IMR-90 (cell line): Measurements from ENCODE around the gene CTCFL. TPM values are rescaled to one million over a fixed set of nuclear protein-coding genes. Genes with fewer than 3 reads are reported as not detected.

Experiments used
- ATAC-seq: fragments of 200-7000 bp; cut with Tn5 transposase; 2 replicates; pipeline ENCODE4 v1.9.1; 2020; ENCODE audit warnings: low read depth, mild to moderate bottlenecking, moderate library complexity
- BruUV-seq: library from RNA; stranded (reverse); fragments of 400-500 nt; replicated peaks from 2 replicates; lab custom pipeline; 2021; lab: Mats Ljungman, UMichigan
- CTCF ChIA-PET: fragments of 300-600 bp; formaldehyde crosslinking; extraction: SDS; loops from one replicate; lab custom pipeline; 2021; ENCODE audit warnings: antibody characterized with exemption; lab: Yijun Ruan, JAX
- POLR2A ChIA-PET: fragments of 300-600 bp; sonication (Branson Sonifier 250); formaldehyde crosslinking; loops from one replicate; lab custom pipeline; 2022; ENCODE audit warnings: antibody characterized with exemption; ENCODE audit not compliant: unreplicated experiment; lab: Charles Lee
- DNase-seq: peaks from one replicate; pipeline ENCODE4 v3.0.0; 2013
- H2AFZ ChIP-seq: replicated peaks from 2 replicates; pipeline ENCODE3; 2013; ENCODE audit warnings: low read length, mild to moderate bottlenecking; ENCODE audit not compliant: poor library complexity
- H2AK5ac ChIP-seq: 2 replicates; pipeline ENCODE4 v1.6.1; 2013; ENCODE audit warnings: low read depth, low read length, inconsistent platforms
- H2AK9ac ChIP-seq: replicated peaks from 2 replicates; pipeline ENCODE3; 2013; ENCODE audit warnings: mild to moderate bottlenecking, low read depth, low read length, moderate library complexity; ENCODE audit not compliant: poor library complexity
- H2BK120ac ChIP-seq: 2 replicates; pipeline ENCODE4 v1.6.1; 2013; ENCODE audit warnings: low read depth, low read length, inconsistent platforms
- H2BK15ac ChIP-seq: 3 replicates; pipeline ENCODE4 v1.6.1; 2013; ENCODE audit warnings: low read depth, low read length, inconsistent platforms
- H2BK20ac ChIP-seq: 2 replicates; pipeline ENCODE4 v1.6.1; 2013; ENCODE audit warnings: low read depth, mild to moderate bottlenecking, inconsistent platforms, low read length, moderate library complexity
- H2BK5ac ChIP-seq: 2 replicates; pipeline ENCODE4 v1.6.1; 2013; ENCODE audit warnings: mild to moderate bottlenecking, low read depth, low read length, inconsistent platforms; ENCODE audit not compliant: poor library complexity, severe bottlenecking
- H3K14ac ChIP-seq: replicated peaks from 2 replicates; pipeline ENCODE4 v1.6.1; 2013; ENCODE audit warnings: low read depth, low read length, inconsistent platforms
- H3K18ac ChIP-seq: 2 replicates; pipeline ENCODE4 v1.6.1; 2013; ENCODE audit warnings: low read depth, low read length, control low read depth
- H3K23ac ChIP-seq: 2 replicates; pipeline ENCODE4 v1.6.1; 2013; ENCODE audit warnings: low read depth, low read length, inconsistent platforms
- H3K27ac ChIP-seq: 2 replicates; pipeline ENCODE4 v1.5.1; 2013; ENCODE audit warnings: mild to moderate bottlenecking, control low read depth, low read length; ENCODE audit not compliant: insufficient read depth
- H3K27me3 ChIP-seq: 2 replicates; pipeline ENCODE4 v1.6.1; 2013; ENCODE audit warnings: low read length; ENCODE audit not compliant: control insufficient read depth, insufficient read depth
- H3K36me3 ChIP-seq: 2 replicates; pipeline ENCODE4 v1.6.1; 2013; ENCODE audit warnings: low read length, mixed read lengths; ENCODE audit not compliant: control insufficient read depth, insufficient read depth
- H3K4ac ChIP-seq: 2 replicates; pipeline ENCODE4 v1.6.1; 2013; ENCODE audit warnings: low read depth, low read length, inconsistent platforms
- H3K4me1 ChIP-seq: 2 replicates; pipeline ENCODE4 v1.6.1; 2013; ENCODE audit warnings: low read length, mixed read lengths; ENCODE audit not compliant: control insufficient read depth, insufficient read depth
- H3K4me2 ChIP-seq: 2 replicates; pipeline ENCODE4 v1.6.1; 2013; ENCODE audit warnings: low read depth, mild to moderate bottlenecking, control low read depth, low read length, moderate library complexity
- H3K4me3 ChIP-seq: 2 replicates; pipeline ENCODE4 v1.5.1; 2013; ENCODE audit warnings: low read depth, mild to moderate bottlenecking, control low read depth, low read length, moderate library complexity; ENCODE audit not compliant: insufficient read depth
- H3K56ac ChIP-seq: 2 replicates; pipeline ENCODE4 v1.6.1; 2013; ENCODE audit warnings: low read length, inconsistent platforms; ENCODE audit not compliant: insufficient read depth; ENCODE audit errors: extremely low read depth
- H3K79me1 ChIP-seq, 2 experiments: 2 replicates each; pipeline ENCODE4 v1.6.1; 2013; ENCODE audit warnings: low read length in 2 of 2, inconsistent platforms in 1 of 2, low read depth in 1 of 2
- H3K9ac ChIP-seq: 2 replicates; pipeline ENCODE4 v1.6.1; 2013; ENCODE audit warnings: low read depth, low read length, control low read depth
- H3K9me1 ChIP-seq: 2 replicates; pipeline ENCODE4 v1.6.1; 2013; ENCODE audit warnings: low read length, inconsistent platforms; ENCODE audit not compliant: insufficient read depth
- H3K9me3 ChIP-seq: 2 replicates; pipeline ENCODE4 v1.6.1; 2013; ENCODE audit warnings: low read length; ENCODE audit not compliant: control insufficient read depth, insufficient read depth
- H4K20me1 ChIP-seq: 2 replicates; pipeline ENCODE4 v1.6.1; 2013; ENCODE audit warnings: low read length, inconsistent platforms; ENCODE audit not compliant: insufficient read depth
- H4K5ac ChIP-seq: 2 replicates; pipeline ENCODE4 v1.6.1; 2013; ENCODE audit warnings: mild to moderate bottlenecking, low read depth, low read length, control low read depth
- H4K8ac ChIP-seq, 2 experiments: 2 replicates each; pipeline ENCODE4 v1.6.1; 2013; ENCODE audit warnings: low read depth in 2 of 2, low read length in 2 of 2, control low read depth in 1 of 2, inconsistent platforms in 1 of 2
- H4K91ac ChIP-seq: 2 replicates; pipeline ENCODE4 v1.6.1; 2013; ENCODE audit warnings: low read depth, low read length, inconsistent platforms; ENCODE audit not compliant: insufficient read depth
- BHLHE40 ChIP-seq: fragments of 150-350 bp; IDR thresholded peaks from 2 replicates; pipeline ENCODE4 v1.6.1; 2016; ENCODE audit warnings: mild to moderate bottlenecking, low read depth, low read length
- CEBPB ChIP-seq: IDR thresholded peaks from 2 replicates; pipeline ENCODE4 v1.6.1; 2012; ENCODE audit warnings: low read depth, low read length, improper control_type of control experiment
- CHD1 ChIP-seq: IDR thresholded peaks from 2 replicates; pipeline ENCODE4 v1.6.1; 2012; ENCODE audit warnings: low read depth, low read length, improper control_type of control experiment
- CTCF ChIP-seq: conservative IDR thresholded peaks from 2 replicates; pipeline ENCODE4 v1.5.1; 2012; ENCODE audit warnings: mild to moderate bottlenecking, low read depth, low read length, improper control_type of control experiment
- ELK1 ChIP-seq: fragments of 150-350 bp; IDR thresholded peaks from 2 replicates; pipeline ENCODE4 v1.6.1; 2016; ENCODE audit warnings: low read depth, mild to moderate bottlenecking, low read length, moderate library complexity, borderline replicate concordance
- FOS ChIP-seq: fragments of 150-350 bp; IDR thresholded peaks from 2 replicates; pipeline ENCODE4 v1.6.1; 2016; ENCODE audit warnings: low read depth, low read length
- MAFK ChIP-seq: IDR thresholded peaks from 2 replicates; pipeline ENCODE4 v1.6.1; 2012; ENCODE audit warnings: low read depth, low read length, improper control_type of control experiment
- MAZ ChIP-seq: IDR thresholded peaks from 2 replicates; pipeline ENCODE4 v1.6.1; 2012; ENCODE audit warnings: low read depth, mild to moderate bottlenecking, low read length, improper control_type of control experiment, moderate library complexity, borderline replicate concordance
- MXI1 ChIP-seq: IDR thresholded peaks from 2 replicates; pipeline ENCODE4 v1.6.1; 2012; ENCODE audit warnings: low read depth, mild to moderate bottlenecking, low read length, moderate library complexity, borderline replicate concordance
- NFE2L2 ChIP-seq: fragments of 150-350 bp; IDR thresholded peaks from 2 replicates; pipeline ENCODE4 v1.6.1; 2016; ENCODE audit warnings: low read depth, mild to moderate bottlenecking, low read length
- POLR2A ChIP-seq: IDR thresholded peaks from 2 replicates; pipeline ENCODE4 v1.6.1; 2012; ENCODE audit warnings: mild to moderate bottlenecking, low read depth, low read length
- RAD21 ChIP-seq: IDR thresholded peaks from 2 replicates; pipeline ENCODE4 v1.6.1; 2012; ENCODE audit warnings: low read length, improper control_type of control experiment
- RCOR1 ChIP-seq: IDR thresholded peaks from 2 replicates; pipeline ENCODE4 v1.6.1; 2012; ENCODE audit warnings: mild to moderate bottlenecking, low read length, improper control_type of control experiment; ENCODE audit not compliant: insufficient replicate concordance
- RFX5 ChIP-seq: IDR thresholded peaks from 2 replicates; pipeline ENCODE4 v1.8.0; 2012; ENCODE audit warnings: low read depth, mild to moderate bottlenecking, low read length, moderate library complexity
- SMC3 ChIP-seq: fragments of 150-350 bp; IDR thresholded peaks from 2 replicates; pipeline ENCODE4 v1.6.1; 2016; ENCODE audit warnings: low read depth, mild to moderate bottlenecking, antibody characterized with exemption, low read length, moderate library complexity
- USF2 ChIP-seq: fragments of 150-350 bp; IDR thresholded peaks from 2 replicates; pipeline ENCODE4 v1.6.1; 2017; ENCODE audit warnings: mild to moderate bottlenecking, antibody characterized with exemption, low read length, low read depth
- WGBS, 2 experiments: methylation state at CpG; one replicate each; pipeline versions ENCODE4 v1.1.5 to v1.1.7; 2013; ENCODE audit warnings: missing lambda C conversion rate in 2 of 2; ENCODE audit not compliant: insufficient read length in 1 of 2; ENCODE audit errors: extremely low coverage in 2 of 2; 5-methylcytosine and 5-hydroxymethylcytosine counted together
- dilution Hi-C: fragments of 300-500 bp; cut with HindIII; formaldehyde crosslinking; loops from one replicate; pipeline ENCODE4 v1.14.3; 2018; ENCODE audit warnings: low sequenced_read_pairs; ENCODE audit not compliant: unreplicated experiment
- in situ Hi-C: fragments of 300-500 bp; cut with MboI; formaldehyde crosslinking; loops from 3 replicates; pipeline ENCODE4 v1.14.3; 2019; ENCODE audit warnings: low sequenced_read_pairs, inconsistent platforms, mixed read lengths
- intact Hi-C: fragments of 100-400 bp; cut with micrococcal nuclease; formaldehyde crosslinking; loops from 2 replicates; pipeline ENCODE4 v1.10.0; 2022
- polyA plus RNA-seq, 3 experiments: library from polyadenylated mRNA; depleted of rRNA; stranded (reverse); fragments of >200 nt; gene quantifications; 2 replicates each; pipeline ENCODE4 v1.2.3, GENCODE V29; 2012; ENCODE audit warnings: low replicate concordance in 1 of 3
- total RNA-seq: library from RNA; depleted of rRNA; stranded (reverse); fragments of >200 nt; gene quantifications from 2 replicates; pipeline ENCODE4 v1.2.3, GENCODE V29; 2012

CTCFL gene
- total and polyA plus RNA-seq, 2 of the 4 experiments (the other 2 are of a cell fraction): not detected

GRCh38 chr20:57552471-57552870 is 27.5 kb upstream of the CTCFL start:
- Histone ChIP-seq H3K4ac (no peak overlapping the region), H2AK9ac (no peak overlapping the region), H4K5ac (no peak overlapping the region), H3K9me3 (no peaks in the 10 kb centered on the region), H3K79me1 (no peaks in the 10 kb centered on the region), H3K4me2 (no peak overlapping the region), H3K23ac (no peak overlapping the region), H2BK120ac (no peak overlapping the region), H4K91ac (no peak overlapping the region), H3K18ac (no peak overlapping the region), H3K27ac (no peak overlapping the region), H3K27me3 (peaks cover 3% of the 10 kb centered on the region), H3K56ac (no peak overlapping the region), H3K4me3 (no peak overlapping the region), H2BK5ac (no peak overlapping the region), H2AK5ac (no peak overlapping the region), H4K8ac (no peak overlapping the region), H3K9ac (no peak overlapping the region), H3K36me3 (no peaks in the 10 kb centered on the region), H4K20me1 (no peaks in the 10 kb centered on the region), H2BK20ac (no peak overlapping the region), H3K4me1 (no peaks in the 10 kb centered on the region), H3K14ac (no peak overlapping the region), H3K9me1 (no peaks in the 10 kb centered on the region), H2AFZ (no peak overlapping the region), H2BK15ac (no peak overlapping the region)
- DNase-seq: no peak
- no TSS peak for BruUV-seq
- CTCF ChIA-PET: no interaction called here
- dilution Hi-C loops: no loop called here
- TF ChIP-seq SMC3 (no peak), NFE2L2 (no peak), BHLHE40 (no peak), MAZ (no peak), CTCF (no peak), RAD21 (no peak), MXI1 (no peak), ELK1 (no peak), RFX5 (no peak), MAFK (no peak), CHD1 (no peak), CEBPB (no peak), RCOR1 (no peak), POLR2A (no peak), USF2 (no peak), FOS (no peak)
- in situ Hi-C loops: no loop called here
- no peak for ATAC-seq
- POLR2A ChIA-PET: no interaction called here
- 100% methylated on average over 4 of the region's 6 CpGs; no CpG with 5 or more reads in 1 of the 2 experiments for WGBS, 2 experiments
- intact Hi-C loops: no loop called here
